HepG2 (cell line): Measurements from ENCODE around the gene DLEC1. TPM values are rescaled to one million over a fixed set of nuclear protein-coding genes. Genes with fewer than 3 reads are reported as not detected.

Experiments used
- EEA1 ChIP-seq: sonication (generic); formaldehyde crosslinking; IDR thresholded peaks from 2 replicates; pipeline ENCODE4 v1.5.1; 2020; ENCODE audit warnings: mild to moderate bottlenecking, missing genetic modification reagents, borderline replicate concordance
- GPN1 ChIP-seq: sonication (generic); formaldehyde crosslinking; IDR thresholded peaks from 2 replicates; pipeline ENCODE4 v1.5.1; 2020; ENCODE audit warnings: missing genetic modification reagents, borderline replicate concordance
- HNRNPLL ChIP-seq: fragments of 200-400 bp; formaldehyde crosslinking; IDR thresholded peaks from 2 replicates; pipeline ENCODE4 v1.6.1; 2017; ENCODE audit warnings: mild to moderate bottlenecking, low read depth, low read length; ENCODE audit not compliant: poor library complexity, severe bottlenecking
- ZMYM4 ChIP-seq: sonication (generic); formaldehyde crosslinking; IDR thresholded peaks from 2 replicates; pipeline ENCODE4 v1.8.1; 2023; ENCODE audit warnings: mild to moderate bottlenecking, missing genetic modification reagents
- ZNF138 ChIP-seq: sonication (generic); formaldehyde crosslinking; IDR thresholded peaks from 2 replicates; pipeline ENCODE4 v1.5.0; 2020; ENCODE audit warnings: mild to moderate bottlenecking, low read depth, missing genetic modification reagents
- polyA plus RNA-seq, 8 experiments: library from polyadenylated mRNA; depleted of rRNA in 3 of 8; stranded (reverse) in 7 of 8; unstranded in 1 of 8; fragments of >200 nt; fragmentation: Illumina TruSeq in 4 of 8; extraction: Trizol in 4 of 8; gene quantifications; 2 replicates each; pipeline versions ENCODE4 v1.2.1 to v1.2.3, GENCODE V29; 2011 to 2016; ENCODE audit warnings: low read depth in 4 of 8, missing spikeins in 1 of 8, mixed read lengths in 1 of 8; ENCODE audit not compliant: insufficient read depth in 1 of 8
- total RNA-seq, 5 experiments: library from RNA; depleted of rRNA; stranded (reverse); fragments of >200 nt; fragmentation: Illumina TruSeq; extraction: Trizol; gene quantifications; 2 replicates each; pipeline ENCODE4 v1.2.3, GENCODE V29; 2016; ENCODE audit warnings: low read depth in 1 of 5
- TF ChIP-seq, protein P1 (sequence below): sonication (generic); formaldehyde crosslinking; IDR thresholded peaks from 2 replicates; pipeline ENCODE4 v1.4.0; 2020; ENCODE audit warnings: missing genetic modification reagents
- TF ChIP-seq, protein P2 (sequence below): sonication (generic); formaldehyde crosslinking; IDR thresholded peaks from 2 replicates; pipeline ENCODE4 v1.9.0; 2022; ENCODE audit warnings: missing genetic modification reagents, mild to moderate bottlenecking, borderline replicate concordance
- TF ChIP-seq, protein P3 (sequence below): sonication (generic); formaldehyde crosslinking; IDR thresholded peaks from 2 replicates; pipeline ENCODE4 v1.4.0; 2020; ENCODE audit warnings: missing genetic modification reagents, borderline replicate concordance

DLEC1 gene
- total and polyA plus RNA-seq, 2 of the 13 experiments (the other 11 are each of a cell fraction or from before 2014, with no cell fraction given), result 0.09 TPM; not detected in 1

DNA sequence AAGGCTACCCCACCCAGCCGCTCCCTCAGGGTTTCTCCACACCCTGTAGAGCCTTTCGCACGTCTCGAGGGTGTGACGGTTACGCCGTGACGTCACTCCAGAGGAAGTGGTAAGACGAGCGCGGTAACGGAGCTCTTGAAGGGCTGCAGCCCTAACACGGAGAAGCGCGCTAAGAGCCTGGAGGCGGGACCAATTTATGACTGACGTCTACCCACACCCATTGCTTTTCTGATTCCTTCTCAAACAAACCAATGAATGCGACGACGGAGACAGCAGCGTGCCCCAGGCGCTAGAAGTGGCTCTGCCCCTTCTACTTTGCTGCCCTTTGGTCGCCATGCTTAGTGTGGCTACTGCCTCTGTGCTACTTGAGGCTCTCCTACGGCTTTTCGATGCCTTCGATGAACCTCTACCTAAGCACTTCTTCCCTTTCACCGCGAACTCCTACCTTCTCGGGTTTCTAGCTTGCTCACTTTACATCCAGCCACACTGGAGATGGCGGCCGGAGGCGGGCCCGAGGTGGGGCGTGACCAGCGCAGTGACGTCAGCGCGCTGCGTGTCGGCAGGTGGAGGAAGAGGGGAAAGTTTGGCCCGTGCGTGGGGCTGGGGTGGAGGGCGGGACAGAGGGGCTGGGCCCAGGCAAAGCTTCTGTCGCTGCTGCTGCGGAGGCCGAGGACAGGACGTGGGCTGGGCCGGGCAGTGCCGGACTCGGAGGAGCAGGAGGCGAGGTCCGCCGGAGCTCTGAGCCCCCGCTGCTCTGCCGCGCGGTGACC lies 126.1 kb downstream of the DLEC1 start, which contains the start of gene OXSR1 (continued):
- TF ChIP-seq EEA1 (CRISPR knock-in tag), result peak; percentile 61; the same call in 1 of the 2 replicates
- TF ChIP-seq, protein P1, sequence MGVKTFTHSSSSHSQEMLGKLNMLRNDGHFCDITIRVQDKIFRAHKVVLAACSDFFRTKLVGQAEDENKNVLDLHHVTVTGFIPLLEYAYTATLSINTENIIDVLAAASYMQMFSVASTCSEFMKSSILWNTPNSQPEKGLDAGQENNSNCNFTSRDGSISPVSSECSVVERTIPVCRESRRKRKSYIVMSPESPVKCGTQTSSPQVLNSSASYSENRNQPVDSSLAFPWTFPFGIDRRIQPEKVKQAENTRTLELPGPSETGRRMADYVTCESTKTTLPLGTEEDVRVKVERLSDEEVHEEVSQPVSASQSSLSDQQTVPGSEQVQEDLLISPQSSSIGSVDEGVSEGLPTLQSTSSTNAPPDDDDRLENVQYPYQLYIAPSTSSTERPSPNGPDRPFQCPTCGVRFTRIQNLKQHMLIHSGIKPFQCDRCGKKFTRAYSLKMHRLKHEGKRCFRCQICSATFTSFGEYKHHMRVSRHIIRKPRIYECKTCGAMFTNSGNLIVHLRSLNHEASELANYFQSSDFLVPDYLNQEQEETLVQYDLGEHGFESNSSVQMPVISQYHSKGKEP (CRISPR knock-in tag), result peak; percentile 48; the same call in 1 of the 2 replicates
- TF ChIP-seq, protein P2, sequence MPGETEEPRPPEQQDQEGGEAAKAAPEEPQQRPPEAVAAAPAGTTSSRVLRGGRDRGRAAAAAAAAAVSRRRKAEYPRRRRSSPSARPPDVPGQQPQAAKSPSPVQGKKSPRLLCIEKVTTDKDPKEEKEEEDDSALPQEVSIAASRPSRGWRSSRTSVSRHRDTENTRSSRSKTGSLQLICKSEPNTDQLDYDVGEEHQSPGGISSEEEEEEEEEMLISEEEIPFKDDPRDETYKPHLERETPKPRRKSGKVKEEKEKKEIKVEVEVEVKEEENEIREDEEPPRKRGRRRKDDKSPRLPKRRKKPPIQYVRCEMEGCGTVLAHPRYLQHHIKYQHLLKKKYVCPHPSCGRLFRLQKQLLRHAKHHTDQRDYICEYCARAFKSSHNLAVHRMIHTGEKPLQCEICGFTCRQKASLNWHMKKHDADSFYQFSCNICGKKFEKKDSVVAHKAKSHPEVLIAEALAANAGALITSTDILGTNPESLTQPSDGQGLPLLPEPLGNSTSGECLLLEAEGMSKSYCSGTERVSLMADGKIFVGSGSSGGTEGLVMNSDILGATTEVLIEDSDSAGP, result peak; percentile 70
- TF ChIP-seq ZMYM4, result peak; percentile 81
- no peak for TF ChIP-seq GPN1 (CRISPR knock-in tag)
- TF ChIP-seq HNRNPLL, result peak; percentile 80
- TF ChIP-seq, protein P3, sequence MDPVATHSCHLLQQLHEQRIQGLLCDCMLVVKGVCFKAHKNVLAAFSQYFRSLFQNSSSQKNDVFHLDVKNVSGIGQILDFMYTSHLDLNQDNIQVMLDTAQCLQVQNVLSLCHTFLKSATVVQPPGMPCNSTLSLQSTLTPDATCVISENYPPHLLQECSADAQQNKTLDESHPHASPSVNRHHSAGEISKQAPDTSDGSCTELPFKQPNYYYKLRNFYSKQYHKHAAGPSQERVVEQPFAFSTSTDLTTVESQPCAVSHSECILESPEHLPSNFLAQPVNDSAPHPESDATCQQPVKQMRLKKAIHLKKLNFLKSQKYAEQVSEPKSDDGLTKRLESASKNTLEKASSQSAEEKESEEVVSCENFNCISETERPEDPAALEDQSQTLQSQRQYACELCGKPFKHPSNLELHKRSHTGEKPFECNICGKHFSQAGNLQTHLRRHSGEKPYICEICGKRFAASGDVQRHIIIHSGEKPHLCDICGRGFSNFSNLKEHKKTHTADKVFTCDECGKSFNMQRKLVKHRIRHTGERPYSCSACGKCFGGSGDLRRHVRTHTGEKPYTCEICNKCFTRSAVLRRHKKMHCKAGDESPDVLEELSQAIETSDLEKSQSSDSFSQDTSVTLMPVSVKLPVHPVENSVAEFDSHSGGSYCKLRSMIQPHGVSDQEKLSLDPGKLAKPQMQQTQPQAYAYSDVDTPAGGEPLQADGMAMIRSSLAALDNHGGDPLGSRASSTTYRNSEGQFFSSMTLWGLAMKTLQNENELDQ (CRISPR knock-in tag), result 0 out of 2 replicates have a peak, but pooled peaks have one; percentile 6
- TF ChIP-seq ZNF138 (CRISPR knock-in tag), result 0 out of 2 replicates have a peak, but pooled peaks have one; percentile 49
- TF ChIP-seq, all 625 proteins: peak for 298
